Measurements from ENCODE around the gene SLC26A11.
"Not testable (repeated sequence)": the region's sequence is repeated elsewhere in the genome, so short reads cannot be mapped to it uniquely, and the experiment has no call there.

The SLC26A11 gene

DNA sequence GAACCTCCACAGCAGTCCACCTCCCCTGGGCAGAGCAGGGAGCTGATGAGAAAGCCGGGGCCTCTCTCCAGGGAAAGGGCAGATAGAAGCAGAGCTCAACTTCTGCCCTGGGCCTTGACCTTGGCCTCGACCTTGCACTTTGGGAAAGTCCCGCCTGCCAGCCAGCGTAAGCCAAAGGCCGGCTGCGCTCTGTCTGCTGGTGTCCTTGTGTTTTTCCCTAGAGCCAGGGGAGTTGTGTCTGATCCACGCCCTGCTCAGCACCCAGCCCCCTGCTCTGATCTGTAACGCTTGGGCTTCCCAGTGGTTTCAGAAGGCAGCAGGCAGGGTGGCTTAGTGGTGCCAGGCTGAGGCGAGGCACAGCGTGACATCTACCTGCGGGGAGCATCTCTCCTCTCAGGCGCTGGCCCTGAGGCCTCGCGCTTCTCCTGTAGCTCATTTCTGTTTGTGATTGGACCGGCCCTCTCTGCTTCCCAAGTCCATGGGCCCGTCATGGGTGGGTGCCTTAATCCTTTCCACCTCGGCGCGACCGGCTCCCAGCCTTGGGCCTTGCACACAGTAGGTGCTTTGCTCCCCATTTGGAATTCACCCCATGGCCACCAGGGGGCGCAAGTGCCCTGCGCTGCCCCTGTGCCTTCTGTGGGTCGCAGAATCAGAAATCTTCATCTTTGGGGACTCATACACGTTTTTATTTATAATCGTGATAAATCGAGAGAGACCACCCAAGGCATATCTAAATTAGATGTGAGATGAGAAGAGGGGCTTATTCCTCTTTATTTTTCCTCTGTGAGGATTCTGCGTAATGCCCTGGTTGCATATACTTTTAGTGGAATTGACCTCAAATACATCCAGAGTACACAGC is 24.3 kb upstream of the SLC26A11 start:
- peak; percentile 37 for DNase-seq (ENCODE audit: low read depth)

DNA sequence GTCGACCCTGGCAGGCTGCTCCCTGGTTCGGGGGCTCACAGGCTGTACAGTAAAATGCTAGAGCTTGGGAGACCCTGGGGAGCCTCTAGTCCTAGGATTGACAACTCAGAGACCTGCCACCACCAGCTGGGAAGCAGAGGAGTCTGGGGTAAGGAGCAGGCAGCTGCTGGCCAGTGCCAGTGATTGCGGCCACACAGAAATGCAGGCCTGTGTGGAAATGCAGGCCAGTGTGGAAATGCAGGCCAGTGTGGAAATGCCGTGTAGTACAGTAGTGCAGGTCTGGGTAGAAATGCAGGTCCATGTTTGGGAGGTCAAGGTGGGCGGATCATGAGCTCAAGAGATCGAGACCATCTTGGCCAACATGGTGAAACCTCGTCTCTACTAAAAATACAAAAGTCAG is 23.6 kb upstream of the SLC26A11 start:
- no peak for DNase-seq (ENCODE audit: low read depth)

DNA sequence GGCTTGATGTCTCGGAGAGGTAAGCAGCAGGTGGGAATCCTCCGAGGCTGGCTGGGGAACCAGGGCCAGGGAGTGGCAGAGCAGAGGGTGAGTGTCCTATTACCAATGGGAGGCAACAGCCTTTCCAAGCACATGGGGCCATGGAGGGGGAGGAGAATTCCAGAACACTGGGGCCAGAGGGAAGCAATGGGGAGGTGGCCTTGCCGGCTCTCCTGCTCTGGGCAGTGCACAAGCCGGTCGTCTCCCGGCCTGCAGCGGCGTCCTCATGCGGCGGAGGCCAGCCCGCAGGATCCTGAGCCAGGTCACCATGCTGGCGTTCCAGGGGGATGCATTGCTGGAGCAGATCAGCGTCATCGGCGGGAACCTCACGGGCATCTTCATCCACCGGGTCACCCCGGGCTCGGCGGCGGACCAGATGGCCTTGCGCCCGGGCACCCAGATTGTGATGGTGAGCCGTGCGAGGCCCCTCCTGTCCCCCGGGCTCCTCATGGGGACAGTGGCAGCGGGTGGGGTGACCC is 22.0 kb upstream of the SLC26A11 start:
- no peak for DNase-seq (ENCODE audit: low read depth)

DNA sequence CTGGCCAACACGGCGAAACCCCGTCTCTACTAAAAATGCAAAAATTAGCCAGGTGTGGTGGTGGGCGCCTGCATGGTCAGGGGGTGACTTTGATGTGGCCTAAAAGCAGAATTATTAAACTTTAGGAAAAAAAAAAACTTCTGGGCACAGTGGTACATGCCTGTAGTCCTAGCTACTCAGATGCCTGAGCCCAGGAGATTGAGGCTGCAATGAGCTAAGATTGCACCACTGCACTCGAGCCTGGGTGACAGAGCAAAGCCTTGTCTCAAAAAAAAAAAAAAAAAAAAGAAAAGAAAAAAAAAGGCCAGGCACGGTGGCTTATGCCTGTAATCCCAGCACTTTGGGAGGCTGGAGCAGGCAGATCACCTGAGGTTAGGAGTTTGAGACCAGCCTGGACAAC is 20.9 kb upstream of the SLC26A11 start:
- not testable (repeated sequence) for DNase-seq (ENCODE audit: low read depth)

DNA sequence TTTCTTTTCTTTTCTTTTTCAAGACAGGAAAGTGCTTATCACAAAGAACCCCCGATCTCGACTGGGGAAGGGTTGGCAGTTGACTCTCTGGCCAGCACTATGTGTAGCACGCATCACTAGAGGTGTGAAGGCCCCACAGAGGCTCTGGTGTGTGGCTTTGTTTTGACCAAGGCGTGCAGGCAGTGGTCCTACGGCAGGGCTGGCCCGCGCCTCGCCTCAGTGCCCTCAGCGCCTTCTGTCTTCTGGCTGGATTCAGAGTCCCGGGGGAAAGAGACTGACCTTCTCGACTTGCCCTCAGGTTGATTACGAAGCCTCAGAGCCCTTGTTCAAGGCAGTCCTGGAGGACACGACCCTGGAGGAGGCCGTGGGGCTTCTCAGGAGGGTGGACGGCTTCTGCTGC is 18.8 kb upstream of the SLC26A11 start:
- no peak for DNase-seq (ENCODE audit: low read depth)

DNA sequence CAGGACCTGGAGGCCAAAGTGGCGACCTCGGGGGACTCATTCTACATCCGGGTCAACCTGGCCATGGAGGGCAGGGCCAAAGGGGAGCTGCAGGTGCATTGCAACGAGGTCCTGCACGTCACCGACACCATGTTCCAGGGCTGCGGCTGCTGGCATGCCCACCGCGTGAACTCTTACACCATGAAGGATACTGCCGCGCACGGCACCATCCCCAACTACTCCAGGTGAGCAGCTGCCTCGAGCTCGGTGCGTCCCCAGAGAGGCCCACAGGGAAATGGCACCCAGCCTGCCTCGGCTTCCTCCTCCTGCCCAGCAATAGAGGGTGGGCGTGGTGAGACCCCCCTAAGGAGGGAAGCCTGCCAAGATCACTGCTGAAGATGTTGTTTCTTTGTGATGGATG is 18.0 kb upstream of the SLC26A11 start:
- no peak for DNase-seq (ENCODE audit: low read depth)

DNA sequence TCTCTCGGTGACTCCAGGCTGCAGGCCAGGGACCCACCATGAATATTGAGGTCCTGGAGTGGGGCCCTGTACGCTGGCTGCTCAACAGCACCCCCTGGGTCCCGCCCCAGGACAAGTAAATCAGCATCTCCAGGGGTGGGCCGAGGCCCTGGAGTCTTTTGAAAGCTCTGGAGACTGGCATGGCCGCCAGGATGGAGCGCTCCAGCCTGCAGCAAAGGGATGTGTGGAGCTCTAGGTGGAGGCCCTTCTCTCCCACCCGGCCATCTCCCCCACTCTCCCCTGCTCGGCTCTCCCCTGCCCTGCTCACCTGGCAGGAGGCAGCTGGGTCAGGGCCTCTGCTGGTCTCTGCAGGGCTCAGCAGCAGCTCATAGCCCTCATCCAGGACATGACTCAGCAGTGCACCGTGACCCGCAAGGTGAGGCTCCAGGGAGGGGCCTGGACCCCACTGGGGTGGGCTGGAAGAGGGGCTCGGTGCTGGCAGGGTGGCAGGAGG is 16.7 kb upstream of the SLC26A11 start:
- DNase-seq (ENCODE audit: low read depth), result no peak

DNA sequence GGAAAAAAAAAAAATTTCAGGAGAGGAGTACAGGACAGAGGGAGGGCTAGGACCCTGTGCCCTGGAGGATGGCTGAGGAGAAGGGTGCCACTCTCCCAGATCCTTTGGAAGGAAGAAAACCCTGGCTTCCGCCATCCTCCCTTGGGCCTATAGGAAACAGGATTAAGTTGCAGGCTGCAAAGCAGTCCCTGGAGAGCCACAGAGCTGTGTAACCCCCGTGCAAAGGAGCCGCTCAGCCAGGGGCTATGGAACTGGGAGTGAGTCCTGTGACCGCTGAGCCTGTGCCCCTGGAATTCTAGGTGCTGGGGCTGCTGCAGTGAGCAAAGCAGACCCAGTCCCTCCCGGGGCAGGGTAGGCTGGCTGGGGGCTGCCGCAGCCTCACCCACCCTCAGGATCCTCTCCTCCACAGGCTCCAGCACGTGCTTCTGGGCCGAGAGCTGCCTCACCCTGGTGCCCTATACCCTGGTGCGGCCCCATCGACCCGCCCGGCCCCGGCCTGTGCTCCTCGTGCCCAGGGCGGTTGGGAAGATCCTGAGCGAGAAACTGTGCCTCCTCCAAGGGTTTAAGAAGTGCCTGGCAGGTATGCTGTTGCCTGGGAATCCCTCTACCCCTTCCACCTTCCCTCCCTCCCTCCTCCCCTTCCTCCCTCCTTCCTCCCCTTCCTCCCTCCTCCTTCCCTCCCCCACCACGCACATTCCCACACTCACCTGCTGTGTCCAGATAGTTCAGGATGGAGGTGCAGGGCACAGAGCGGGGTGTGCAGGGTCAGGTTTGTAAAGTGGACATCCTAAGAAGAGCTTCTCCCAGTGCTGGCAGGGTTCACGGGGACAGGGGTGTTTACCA is 15.4 kb upstream of the SLC26A11 start:
- DNase-seq (ENCODE audit: low read depth), result no peak

DNA sequence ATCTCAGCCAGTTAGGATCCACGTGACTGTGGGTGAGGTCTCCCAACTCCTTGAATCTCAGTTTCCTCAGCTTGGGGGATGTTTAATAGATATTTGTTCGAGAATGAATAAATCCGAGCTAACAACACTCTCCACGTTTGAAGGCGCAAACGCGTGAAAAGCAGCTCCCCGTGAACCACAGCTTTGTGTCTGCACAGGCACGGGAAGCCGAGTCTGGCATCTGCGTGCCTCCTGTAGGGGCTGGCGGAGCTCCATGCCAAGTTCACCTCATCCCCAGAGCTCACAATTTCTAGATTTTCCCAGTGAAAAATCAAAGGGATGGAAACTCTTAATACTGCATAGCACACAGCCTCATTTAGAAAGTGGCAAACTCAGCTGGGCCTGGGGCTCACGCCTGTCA is 14.4 kb upstream of the SLC26A11 start:
- DNase-seq (ENCODE audit: low read depth), result no peak

DNA sequence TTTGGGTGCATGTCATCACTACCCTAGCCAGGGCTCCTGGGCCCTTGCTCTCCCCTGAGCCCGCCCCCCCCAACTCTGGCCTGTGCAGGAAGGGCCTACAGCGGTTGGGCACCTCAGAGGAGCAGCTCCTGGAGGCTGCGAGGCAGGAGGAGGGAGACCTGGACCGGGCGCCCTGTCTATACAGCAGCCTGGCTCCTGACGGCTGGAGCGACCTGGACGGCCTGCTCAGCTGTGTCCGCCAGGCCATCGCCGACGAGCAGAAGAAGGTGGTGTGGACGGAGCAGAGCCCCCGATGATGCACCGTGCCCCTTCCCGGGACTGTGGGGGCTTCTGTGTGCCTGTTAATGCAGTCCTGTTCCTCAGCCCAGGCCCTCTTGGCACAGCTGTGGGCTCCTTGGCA is 12.2 kb upstream of the SLC26A11 start:
- DNase-seq (ENCODE audit: low read depth), result no peak

DNA sequence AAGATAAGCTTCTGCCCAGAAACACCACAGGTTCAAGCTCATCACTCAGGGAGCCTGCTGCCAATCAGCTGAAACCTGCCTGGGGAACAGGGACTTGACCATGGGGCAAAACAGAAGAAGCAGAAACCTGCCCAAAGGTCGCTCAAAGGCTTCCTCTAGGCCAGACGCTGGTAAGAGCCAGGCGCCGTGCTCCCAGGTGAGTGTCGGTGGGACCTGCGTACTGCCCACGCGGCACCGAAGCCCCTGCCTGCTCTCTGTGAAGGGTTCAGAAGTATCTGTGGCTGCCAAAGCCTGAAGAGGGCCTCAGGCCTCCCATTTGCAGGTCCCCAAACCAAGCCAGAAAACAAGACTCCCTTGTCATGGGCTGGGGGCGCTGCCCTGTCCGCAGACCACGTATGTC is 10.5 kb upstream of the SLC26A11 start:
- DNase-seq (ENCODE audit: low read depth), result no peak

DNA sequence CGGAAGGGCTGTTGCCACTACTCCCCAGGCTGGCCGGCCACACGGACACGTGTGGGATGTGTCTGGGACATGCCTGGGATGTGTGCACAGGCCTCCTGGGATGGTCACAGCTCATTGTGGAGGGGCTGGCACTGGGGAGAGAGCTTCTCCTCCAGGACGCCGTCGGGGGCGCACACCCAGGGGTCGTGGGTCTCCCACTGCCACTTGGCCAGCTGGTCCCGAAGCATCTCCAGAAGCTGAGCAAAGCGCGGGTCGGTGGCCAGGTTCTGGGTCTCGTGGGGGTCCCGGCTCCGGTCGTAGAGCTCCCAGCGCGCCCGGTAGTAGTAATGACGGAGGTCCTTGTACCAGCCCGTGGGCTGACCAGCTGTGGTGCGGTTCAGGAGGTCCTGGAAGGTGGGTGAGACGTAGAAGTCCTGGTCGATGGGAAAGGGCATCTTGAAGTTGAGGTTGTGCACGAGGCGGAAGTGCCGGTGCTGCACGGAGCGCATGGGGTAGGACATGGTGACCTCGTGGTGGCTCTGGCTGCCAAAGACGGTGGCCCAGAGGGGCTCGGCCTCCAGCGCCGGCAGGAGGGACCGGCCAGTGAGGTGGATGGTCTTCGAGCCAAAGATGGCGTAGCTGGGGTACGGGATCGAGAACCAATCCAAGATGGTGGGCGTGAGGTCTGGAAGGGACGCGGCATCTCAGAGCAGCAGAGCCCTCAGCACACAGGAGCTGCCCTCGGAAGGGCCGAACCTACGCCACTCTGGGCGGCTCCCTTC is 9.7 kb upstream of the SLC26A11 start:
- no peak for DNase-seq (ENCODE audit: low read depth)

DNA sequence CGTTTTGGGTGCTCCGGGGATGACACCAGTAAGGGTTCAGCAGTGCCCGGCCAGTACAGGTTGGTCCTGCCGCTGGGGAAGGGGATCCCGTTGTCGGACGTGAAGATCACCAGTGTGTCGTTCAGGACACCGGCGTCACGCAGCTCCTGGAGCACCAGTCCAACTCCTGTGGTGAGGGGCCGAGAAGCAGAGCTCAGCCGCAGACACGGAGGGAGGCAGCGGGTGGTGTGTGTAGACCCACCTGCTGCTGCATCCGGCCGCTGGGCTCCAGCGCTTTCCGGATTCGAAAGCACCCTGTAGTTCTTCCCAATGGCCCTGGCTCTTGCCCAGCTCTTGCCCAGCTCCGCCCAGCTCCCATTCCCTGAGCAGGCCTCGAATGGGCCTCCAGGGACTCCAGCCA is 8.1 kb upstream of the SLC26A11 start:
- no peak for DNase-seq (ENCODE audit: low read depth)

DNA sequence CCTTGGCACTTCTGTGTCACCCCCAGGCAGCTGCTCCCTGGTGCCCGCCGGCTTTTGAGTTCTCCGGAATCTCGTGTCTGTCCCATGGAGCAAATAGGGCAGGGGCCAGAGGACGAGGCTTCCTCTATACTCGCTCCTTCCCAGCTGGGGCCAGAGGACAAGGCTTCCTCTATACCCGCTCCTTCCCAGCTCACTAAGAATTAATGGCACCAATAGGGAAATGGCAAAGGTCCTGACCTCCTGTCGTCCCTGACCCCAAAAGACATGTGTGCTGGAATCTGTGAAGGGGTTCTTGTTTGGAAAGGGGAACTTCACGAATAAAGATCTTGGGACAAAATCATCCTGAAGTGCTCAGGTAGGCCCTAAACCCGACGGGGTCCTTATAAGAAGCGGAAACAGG is 7.7 kb upstream of the SLC26A11 start:
- no peak for DNase-seq (ENCODE audit: low read depth)

DNA sequence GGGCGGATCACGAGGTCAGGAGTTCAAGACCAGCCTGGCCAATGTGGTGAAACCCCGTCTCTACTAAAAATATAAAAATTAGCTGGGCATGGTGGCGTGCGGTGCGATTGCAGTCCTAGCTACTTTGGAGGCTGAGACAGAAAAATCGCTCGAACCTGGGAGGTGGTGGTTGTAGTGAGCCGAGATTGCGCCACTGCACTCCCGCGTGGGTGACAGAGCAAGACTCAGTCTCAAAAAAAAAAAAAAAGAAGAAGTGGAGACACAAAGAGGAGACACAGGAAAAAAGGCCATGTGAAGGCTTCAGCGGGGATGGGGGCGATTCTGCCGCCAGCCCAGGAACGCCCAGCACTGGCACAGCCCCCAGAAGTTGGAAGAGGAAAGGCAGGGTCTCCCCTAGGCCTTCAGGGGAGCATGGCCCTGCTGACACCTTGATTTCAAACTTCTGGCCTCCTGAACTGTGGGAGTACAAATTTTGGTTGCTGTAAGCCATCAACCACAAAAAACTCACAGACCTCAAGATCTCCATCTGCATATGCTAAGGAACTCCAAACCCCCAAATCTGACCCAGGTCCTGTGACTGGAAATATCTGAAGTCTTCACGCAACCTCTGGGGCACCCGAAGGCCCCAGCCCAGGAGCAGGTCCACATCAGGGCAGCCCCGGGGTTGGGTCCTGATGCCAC is 7.1 kb upstream of the SLC26A11 start:
- no peak for DNase-seq (ENCODE audit: low read depth)

DNA sequence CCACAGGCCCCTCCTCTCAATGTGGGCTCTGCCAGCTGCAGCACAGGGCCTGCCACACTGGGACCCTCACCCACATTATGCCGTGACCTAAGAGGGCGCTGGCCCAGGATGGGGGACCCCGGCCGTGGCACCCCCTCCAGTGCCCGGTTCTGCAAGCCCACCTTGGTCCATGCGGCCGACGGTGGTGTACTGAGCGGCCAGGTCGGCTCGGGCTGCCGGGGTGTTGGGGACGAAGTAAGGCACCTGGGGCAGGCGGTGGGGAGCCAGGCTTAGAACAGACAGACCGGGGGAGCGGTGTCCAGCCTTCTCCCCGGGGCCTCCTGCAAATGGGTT is 6.6 kb upstream of the SLC26A11 start:
- DNase-seq (ENCODE audit: low read depth), result no peak

DNA sequence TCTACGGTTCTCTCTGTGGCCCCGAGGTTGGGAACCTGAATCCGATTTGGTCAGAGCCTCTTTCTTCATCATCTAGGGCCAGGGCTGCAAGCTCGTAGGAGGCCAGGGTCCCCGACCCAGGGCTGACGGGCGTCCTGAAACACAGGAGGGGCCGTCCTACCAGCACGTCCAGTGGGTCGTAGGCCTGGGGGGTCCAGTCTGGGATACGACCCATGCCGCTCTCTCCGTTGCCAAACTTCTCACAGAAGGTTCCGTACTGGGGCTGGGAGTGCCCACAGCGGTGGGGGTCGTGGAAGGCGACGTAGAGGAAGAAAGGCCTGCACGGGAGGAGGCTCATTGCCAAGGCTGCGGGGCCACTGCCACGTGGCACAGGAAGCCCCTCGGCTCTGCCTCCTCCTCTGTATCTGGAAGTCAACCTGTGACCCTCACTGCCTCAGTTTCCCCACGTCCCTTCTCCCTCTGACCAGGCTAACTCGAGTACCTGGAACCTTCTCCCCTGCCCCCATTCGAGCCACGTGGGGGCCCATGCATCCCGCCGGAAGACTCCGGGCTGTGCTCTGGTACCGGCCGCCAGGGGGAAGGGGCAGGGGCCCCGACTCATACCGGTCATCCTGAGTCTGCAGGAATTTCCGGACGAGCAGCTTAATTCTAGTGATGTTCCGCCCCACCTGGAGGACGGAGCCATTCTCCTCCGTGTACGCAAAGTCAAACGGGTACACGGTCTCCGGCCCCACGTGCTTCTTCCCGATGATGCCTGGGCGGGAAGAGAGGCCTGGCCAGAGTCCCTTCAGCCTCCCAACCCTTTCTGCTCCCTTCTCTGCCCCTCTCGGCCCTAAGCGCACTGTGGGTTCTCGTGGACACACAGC is 6.0 kb upstream of the SLC26A11 start:
- DNase-seq (ENCODE audit: low read depth), result no peak

DNA sequence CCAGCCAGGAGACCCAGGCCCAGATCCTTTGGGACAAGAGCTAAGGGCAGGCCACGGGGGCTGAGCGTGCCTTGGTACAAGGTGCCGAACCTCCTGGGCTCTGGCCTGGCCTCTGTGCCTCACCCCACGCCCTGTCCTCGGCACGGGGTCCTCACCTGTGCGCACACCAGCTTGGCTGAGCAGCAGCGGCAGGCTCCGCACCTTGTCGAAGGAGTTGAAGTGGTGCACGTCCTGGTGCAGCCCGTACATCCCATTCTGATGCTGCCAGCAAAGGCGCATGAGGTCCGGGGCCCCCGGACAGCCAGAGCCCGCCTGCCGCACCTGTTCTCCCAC is 5.4 kb upstream of the SLC26A11 start:
- DNase-seq (ENCODE audit: low read depth), result no peak

DNA sequence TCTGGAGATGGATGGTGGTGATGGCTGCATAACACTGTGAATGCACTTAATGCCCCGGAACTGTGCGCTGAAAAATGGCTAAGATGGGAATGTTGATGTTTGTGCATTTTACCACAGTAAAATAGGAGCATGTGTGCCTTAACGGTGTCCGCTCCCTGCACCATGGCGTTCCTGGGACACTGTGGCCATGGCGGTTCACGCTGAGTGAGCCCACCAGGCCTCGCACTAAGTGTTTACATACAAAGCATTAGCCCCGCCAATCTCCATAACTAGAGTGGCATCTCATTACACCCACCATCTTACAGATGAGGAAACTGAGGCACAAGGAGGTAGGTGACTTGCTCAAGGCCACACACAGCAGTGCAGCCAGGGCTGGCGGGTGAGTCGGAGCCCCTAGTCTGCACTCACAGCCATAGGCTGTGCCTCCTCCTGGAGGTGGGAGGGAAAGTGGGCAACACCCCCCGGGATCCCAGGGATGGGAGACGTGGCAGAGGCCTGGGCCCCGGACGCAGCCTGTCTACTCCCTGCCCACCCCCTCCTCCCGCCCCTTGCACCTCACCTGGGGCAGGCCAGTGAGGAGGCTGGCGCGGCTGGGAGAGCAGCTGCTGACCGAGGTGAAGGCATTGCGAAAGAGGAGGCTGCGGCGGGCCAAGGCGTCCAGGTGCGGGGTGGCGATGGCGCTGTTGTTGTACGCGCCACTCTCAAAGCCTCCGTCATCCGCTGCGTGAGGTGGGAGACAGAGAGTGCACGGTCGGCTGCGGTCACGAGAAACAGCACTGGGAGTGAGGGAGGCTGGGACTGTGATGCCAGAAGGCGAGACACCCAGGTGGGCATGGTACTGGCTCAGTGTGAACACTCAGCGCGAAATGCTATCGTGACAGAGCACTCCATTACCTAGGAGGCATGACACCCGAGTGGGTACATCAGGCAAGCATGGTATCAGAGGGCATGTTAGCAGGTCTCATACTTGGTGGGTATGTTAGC is 3.5 kb upstream of the SLC26A11 start:
- DNase-seq (ENCODE audit: low read depth), result no peak
